GM18951 (cell line): ENCODE measurements around the gene DNM3.

ENCODE experiments used
- POLR2A ChIP-seq: IDR thresholded peaks from 4 replicates; pipeline ENCODE4 v1.6.1; 2011; ENCODE audit warnings: mild to moderate bottlenecking; ENCODE audit not compliant: insufficient read length, insufficient read depth; ENCODE audit errors: extremely low read depth
- in situ Hi-C: fragments of 300-500 bp; cut with MboI; formaldehyde crosslinking; loops from one replicate; pipeline ENCODE4 v1.12.0; 2022; ENCODE audit warnings: low sequenced_read_pairs, mixed read lengths, inconsistent platforms; ENCODE audit not compliant: unreplicated experiment

The DNM3 gene

GRCh38 chr1:172455451-172455850 is 614.2 kb downstream of the DNM3 start:
- TF ChIP-seq POLR2A, result no peak
- in situ Hi-C loops, result no loop called here

GRCh38 chr1:172456344-172456769 is 615.1 kb downstream of the DNM3 start:
- TF ChIP-seq POLR2A, result no peak
- in situ Hi-C loops, result no loop called here

GRCh38 chr1:172457479-172458130 is 616.3 kb downstream of the DNM3 start:
- in situ Hi-C loops, result no loop called here
- TF ChIP-seq POLR2A, result no peak

DNA sequence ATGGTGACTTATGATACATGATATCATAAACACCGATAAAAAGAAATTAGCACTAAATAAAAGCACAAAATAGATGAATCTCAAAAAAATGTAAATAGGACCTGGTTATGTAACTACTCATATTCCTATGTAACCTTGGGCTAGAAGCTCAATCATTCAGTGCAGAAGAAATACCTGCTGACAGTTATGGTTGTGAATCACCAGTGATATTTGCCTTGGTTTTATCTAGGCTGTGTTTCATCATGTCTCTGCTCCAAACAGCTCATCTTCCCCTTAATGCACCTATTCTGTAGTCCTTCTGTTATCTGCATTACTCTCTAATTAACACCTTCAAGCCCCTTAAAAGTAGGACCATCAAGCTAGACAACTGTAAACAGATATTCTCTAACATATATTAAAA is 618.9 kb downstream of the DNM3 start:
- in situ Hi-C loops, result loop anchor here (10.0 kb wide), 1 partner anchor 255 kb away; no protein-coding TSS in a partner anchor
- TF ChIP-seq POLR2A, result no peak

DNA sequence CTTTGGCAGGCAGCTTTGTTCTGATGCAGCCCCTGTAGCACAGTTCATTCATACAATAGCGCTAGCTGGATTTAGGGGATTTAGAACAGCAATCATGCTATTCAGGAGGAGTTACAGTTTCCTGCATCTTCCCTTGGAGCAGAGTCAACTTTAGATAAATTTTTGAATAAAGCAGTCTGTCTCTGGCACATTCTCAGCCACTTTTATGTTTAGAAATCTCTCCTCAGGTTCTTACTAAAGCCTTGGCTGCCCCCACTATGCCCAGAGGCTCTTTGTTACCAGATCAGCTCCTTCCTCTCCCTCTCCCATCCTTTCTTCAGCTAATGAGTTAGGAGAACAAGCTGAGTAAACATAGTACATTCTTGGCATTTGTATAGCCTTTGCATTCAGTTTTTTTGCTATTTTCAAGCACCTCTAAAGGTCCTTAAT is 619.6 kb downstream of the DNM3 start:
- in situ Hi-C loops, result loop anchor here (10.0 kb wide), 1 partner anchor 254 kb away; no protein-coding TSS in a partner anchor
- TF ChIP-seq POLR2A, result no peak
